Stomach smooth muscle (tissue), 2 donors: ENCODE data around the gene FNDC3B.
"Not testable (repeated sequence)": the region's sequence is repeated elsewhere in the genome, so short reads cannot be mapped to it uniquely, and the experiment has no call there.

Experiments
- H3K27ac ChIP-seq: one replicate; pipeline ENCODE4 v1.7.0; 2013; ENCODE audit warnings: mild to moderate bottlenecking, low read length, inconsistent platforms
- H3K27me3 ChIP-seq, 2 donors: one replicate each; pipeline ENCODE4 v1.7.0; 2013; ENCODE audit warnings: low read length in 2 of 2; ENCODE audit not compliant: insufficient read depth in 2 of 2, control insufficient read depth in 1 of 2
- H3K36me3 ChIP-seq, 2 donors: one replicate each; pipeline ENCODE4 v1.7.0; 2013; ENCODE audit warnings: low read length in 2 of 2; ENCODE audit not compliant: control insufficient read depth in 2 of 2, insufficient read depth in 2 of 2
- H3K4me1 ChIP-seq: one replicate; pipeline ENCODE4 v1.7.0; 2013; ENCODE audit warnings: low read length; ENCODE audit not compliant: control insufficient read depth, insufficient read depth
- H3K4me3 ChIP-seq, 2 donors: one replicate each; pipeline ENCODE4 v1.7.0; 2013; ENCODE audit warnings: low read length in 2 of 2
- H3K9ac ChIP-seq, 2 donors: one replicate each; pipeline ENCODE4 v1.7.0; 2013; ENCODE audit warnings: low read length in 2 of 2, mild to moderate bottlenecking in 1 of 2
- H3K9me3 ChIP-seq, 2 donors: one replicate each; pipeline ENCODE4 v1.7.0; 2013; ENCODE audit warnings: low read length in 2 of 2; ENCODE audit not compliant: control insufficient read depth in 2 of 2
- donor health status: healthy.
- donor health status: Pancreatic carcinoma.

Gene FNDC3B

GRCh38 chr3:172042663-172043179 lies 3.3 kb downstream of the FNDC3B start:
- H3K4me3 ChIP-seq, H3K9ac ChIP-seq, H3K4me1 ChIP-seq, H3K36me3 ChIP-seq, H3K27me3 ChIP-seq, H3K27ac ChIP-seq, H3K9me3 ChIP-seq: not testable (repeated sequence)

- Histone ChIP-seq H3K9ac (no peak overlapping the region), H3K36me3 (no peaks in the 10 kb centered on the region), H3K4me1 (peaks cover 5% of the 10 kb centered on the region), H3K4me3 (no peak overlapping the region), H3K9me3 (no peaks in the 10 kb centered on the region), H3K27me3 (no peaks in the 10 kb centered on the region), H3K27ac (no peak overlapping the region)
Observed at GRCh38 chr3:172043233-172043632, 3.9 kb downstream of the FNDC3B start.

DNA sequence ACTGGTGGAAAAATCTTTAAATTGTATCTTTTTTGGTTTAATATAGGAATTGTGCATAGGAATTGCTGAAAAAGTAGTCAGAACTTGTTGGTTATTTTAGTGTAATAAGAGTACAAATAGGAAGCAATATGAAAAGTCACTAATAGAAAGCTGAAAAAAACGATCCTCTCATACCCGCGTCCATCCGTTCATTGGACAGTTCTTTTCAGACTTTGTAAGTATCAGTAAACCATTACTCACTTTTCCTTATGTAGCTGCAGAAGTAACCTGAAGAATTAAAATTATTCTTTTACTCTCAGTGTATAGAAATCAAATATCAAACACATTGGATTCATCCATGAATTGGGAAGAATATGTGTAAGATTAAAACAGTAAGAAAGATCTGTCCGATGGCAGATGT lies 4.4 kb downstream of the FNDC3B start:
- no peak overlapping the region for H3K4me3 ChIP-seq

DNA sequence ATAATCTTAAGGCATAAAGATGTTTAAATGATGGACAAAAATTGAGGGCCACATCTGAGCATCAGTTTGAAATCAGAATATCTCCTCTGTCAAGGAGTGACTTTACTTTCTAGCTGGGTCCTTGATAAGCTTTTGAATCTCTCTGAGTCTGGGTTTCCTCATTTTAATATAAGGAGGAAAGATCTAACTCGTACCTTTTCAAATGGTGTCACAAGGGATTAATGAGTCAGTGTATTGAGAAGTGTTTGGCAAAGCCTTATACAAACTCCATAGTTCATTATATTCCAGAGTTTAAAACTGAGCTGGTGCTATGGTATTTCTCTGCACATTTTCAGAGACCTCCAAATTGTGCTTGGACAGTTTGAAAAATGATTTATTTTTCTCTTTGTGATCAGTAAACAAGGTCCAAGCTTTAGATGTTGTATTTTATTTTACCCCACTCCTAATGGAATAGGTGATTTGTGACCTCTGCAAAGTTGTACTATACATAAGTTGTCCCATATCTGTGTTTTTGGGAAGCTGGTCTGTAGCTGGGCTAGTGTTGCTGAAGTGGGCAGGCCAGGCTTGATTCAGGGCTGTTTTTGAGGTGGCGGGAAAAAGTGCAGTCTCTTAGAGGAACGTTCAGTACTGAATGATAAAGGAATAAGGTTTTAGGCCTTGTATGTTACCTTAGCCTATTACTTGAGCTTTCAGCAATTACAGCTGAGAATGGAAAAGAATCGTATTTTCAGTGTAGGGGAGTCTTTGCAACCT lies 5.6 kb downstream of the FNDC3B start:
- Histone ChIP-seq H3K9ac (no peak overlapping the region), H3K27me3 (no peaks in the 10 kb centered on the region), H3K27ac (no peak overlapping the region), H3K36me3 (no peaks in the 10 kb centered on the region), H3K4me3 (no peak overlapping the region), H3K9me3 (no peaks in the 10 kb centered on the region), H3K4me1 (peaks cover 5% of the 10 kb centered on the region)

More for the DNA sequence above, 4.4 kb downstream of the FNDC3B start:
- Histone ChIP-seq H3K9me3 (no peaks in the 10 kb centered on the region), H3K4me1 (peaks cover 5% of the 10 kb centered on the region), H3K36me3 (no peaks in the 10 kb centered on the region), H3K27me3 (no peaks in the 10 kb centered on the region), H3K27ac (no peak overlapping the region), H3K9ac (no peak overlapping the region)

DNA sequence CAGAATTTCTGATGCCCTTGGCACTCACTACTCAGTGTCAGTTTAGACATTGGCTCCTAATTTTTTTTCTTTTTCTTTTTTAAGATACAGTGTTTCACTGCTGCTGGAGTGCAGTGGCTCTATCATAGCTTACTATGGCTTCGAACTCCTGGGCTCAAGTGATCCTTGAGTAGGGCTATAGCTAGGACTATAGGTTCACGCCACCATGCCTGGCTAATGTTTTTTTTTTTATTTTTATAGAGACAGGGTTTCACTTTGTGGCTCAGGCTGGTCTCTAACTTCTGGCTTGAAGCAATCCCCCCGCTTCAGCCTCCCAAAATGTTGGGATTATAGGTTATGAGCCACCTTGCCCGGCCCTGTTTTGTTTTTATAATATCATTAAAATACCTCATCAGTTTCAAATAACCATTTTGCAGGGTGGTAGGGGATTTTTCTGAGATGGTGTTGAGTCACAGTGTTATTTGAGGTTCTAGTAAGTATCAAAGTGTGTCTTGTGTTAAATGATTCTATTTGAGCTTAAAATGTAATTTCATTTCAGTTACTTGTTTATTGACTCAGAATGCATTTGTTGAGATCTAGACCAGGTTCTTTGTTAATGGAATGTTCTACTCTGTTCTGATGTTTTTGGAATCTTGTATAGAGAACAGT lies 7.0 kb downstream of the FNDC3B start:
- H3K36me3 ChIP-seq = no peaks in the 10 kb centered on the region
- H3K4me1 ChIP-seq = peaks cover 5% of the 10 kb centered on the region
- H3K9me3 ChIP-seq = no peaks in the 10 kb centered on the region
- no peak overlapping the region for H3K4me3 ChIP-seq
- H3K27me3 ChIP-seq = no peaks in the 10 kb centered on the region
- no peak overlapping the region for H3K27ac ChIP-seq
- no peak overlapping the region for H3K9ac ChIP-seq

DNA sequence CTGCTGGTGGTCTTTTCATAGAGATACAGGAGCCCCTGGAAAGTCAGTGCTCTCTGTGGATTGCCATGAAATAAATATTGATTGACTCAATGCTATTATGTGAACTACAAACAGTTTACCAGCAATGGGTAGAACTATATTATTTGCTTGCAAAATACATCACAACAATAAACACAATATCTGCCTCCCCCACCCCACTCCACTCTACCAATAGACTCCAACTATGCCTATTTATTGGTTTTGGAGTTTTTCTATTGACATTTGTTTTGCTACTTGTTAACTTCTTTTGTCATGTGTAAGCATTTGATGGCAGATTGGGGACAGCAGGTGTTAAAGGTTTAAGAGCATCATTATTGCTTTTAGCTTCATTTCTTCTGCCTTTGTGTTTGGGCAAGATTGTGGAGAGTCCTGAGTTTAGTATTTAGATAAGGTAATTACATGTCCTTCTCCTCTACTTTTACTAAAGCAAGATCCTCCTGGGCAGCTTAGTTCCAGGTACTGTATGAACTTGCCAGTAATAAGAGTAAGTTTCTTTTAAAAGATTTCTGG lies 8.3 kb downstream of the FNDC3B start:
- Histone ChIP-seq H3K9ac (no peak overlapping the region), H3K27me3 (no peaks in the 10 kb centered on the region), H3K4me3 (no peak overlapping the region), H3K36me3 (peaks cover 2 to 4% of the 10 kb centered on the region in 2 donors), H3K4me1 (peaks cover 5% of the 10 kb centered on the region), H3K9me3 (no peaks in the 10 kb centered on the region), H3K27ac (no peak overlapping the region)

DNA sequence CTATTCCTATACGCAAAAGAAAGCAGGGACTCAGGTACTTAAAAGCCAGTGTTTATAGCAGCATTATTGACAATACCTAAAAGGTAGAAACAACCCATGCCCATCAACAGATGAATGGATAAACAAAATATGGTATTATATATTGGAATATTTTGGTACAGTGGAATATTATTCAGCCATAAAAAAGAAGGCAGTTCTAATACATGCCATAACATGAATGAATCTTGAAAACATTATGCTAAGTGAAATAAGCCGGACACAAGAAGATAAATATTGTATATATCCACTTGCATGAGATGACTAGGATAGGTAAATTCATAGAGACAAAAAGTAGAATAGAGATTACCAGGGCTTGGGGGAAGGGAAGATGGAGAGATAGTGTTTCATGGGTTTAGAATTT lies 9.2 kb downstream of the FNDC3B start:
- Histone ChIP-seq H3K4me3 (no peak overlapping the region), H3K9ac (no peak overlapping the region), H3K27me3 (no peaks in the 10 kb centered on the region), H3K27ac (no peak overlapping the region), H3K36me3 (peaks cover 2 to 6% of the 10 kb centered on the region in 2 donors), H3K9me3 (no peaks in the 10 kb centered on the region), H3K4me1 (peaks cover 5% of the 10 kb centered on the region)

GRCh38 chr3:172051310-172051956 lies 12.1 kb downstream of the FNDC3B start:
- Histone ChIP-seq H3K27ac (no peak overlapping the region), H3K27me3 (no peaks in the 10 kb centered on the region), H3K9me3 (no peaks in the 10 kb centered on the region), H3K36me3 (peaks cover 6% of the 10 kb centered on the region in 2 donors), H3K4me1 (no peaks in the 10 kb centered on the region), H3K4me3 (no peak overlapping the region), H3K9ac (no peak overlapping the region)

GRCh38 chr3:172051957-172052354 lies 12.6 kb downstream of the FNDC3B start:
- Histone ChIP-seq H3K4me1 (no peaks in the 10 kb centered on the region), H3K27ac (no peak overlapping the region), H3K9ac (no peak overlapping the region), H3K4me3 (no peak overlapping the region), H3K36me3 (peaks cover 6% of the 10 kb centered on the region in 2 donors), H3K9me3 (no peaks in the 10 kb centered on the region), H3K27me3 (no peaks in the 10 kb centered on the region)

GRCh38 chr3:172052405-172052804 lies 13.0 kb downstream of the FNDC3B start:
- Histone ChIP-seq H3K27ac (no peak overlapping the region), H3K9ac (no peak overlapping the region), H3K4me1 (no peaks in the 10 kb centered on the region), H3K36me3 (peaks cover 6% of the 10 kb centered on the region in 2 donors), H3K27me3 (no peaks in the 10 kb centered on the region), H3K4me3 (no peak overlapping the region), H3K9me3 (no peaks in the 10 kb centered on the region)
